Astrocyte of the spinal cord (primary cell): ENCODE measurements around the gene TCOF1.

Experiments
- DNase-seq: peaks from one replicate; pipeline ENCODE4 v3.0.0; 2011; ENCODE audit warnings: low read depth, low spot score
- H3K4me3 ChIP-seq: 2 replicates; pipeline ENCODE4 v1.5.1; 2011; ENCODE audit warnings: low read depth, mild to moderate bottlenecking, low read length, moderate library complexity
- CTCF ChIP-seq: IDR thresholded peaks from 2 replicates; pipeline ENCODE4 v1.5.1; 2012; ENCODE audit warnings: low read depth, mild to moderate bottlenecking, low read length, inconsistent platforms
- in situ Hi-C: cut with HindIII; loops from 2 replicates; pipeline ENCODE4 v1.10.0; 2017; ENCODE audit warnings: low sequenced_read_pairs

The TCOF1 gene

GRCh38 chr5:150397146-150397781 is 39.8 kb downstream of the TCOF1 start:
- TF ChIP-seq CTCF, result no peak
- H3K4me3 ChIP-seq, result no peak overlapping the region
- DNase-seq, result peak; percentile 12
- in situ Hi-C loops, result no loop called here

GRCh38 chr5:150397782-150398721 is 40.6 kb downstream of the TCOF1 start:
- DNase-seq, result no peak
- peak; percentile 14 for TF ChIP-seq CTCF
- no peak overlapping the region for H3K4me3 ChIP-seq
- in situ Hi-C loops, result no loop called here

GRCh38 chr5:150398722-150399523 is 41.4 kb downstream of the TCOF1 start:
- peak; percentile 32 for TF ChIP-seq CTCF
- no peak for DNase-seq
- in situ Hi-C loops, result no loop called here
- H3K4me3 ChIP-seq, result no peak overlapping the region

- in situ Hi-C loops, result no loop called here
- DNase-seq, result no peak
- no peak overlapping the region for H3K4me3 ChIP-seq
- TF ChIP-seq CTCF, result no peak
Observed at GRCh38 chr5:150399524-150400211, 42.2 kb downstream of the TCOF1 start.

GRCh38 chr5:150400316-150401075 is 43.0 kb downstream of the TCOF1 start:
- DNase-seq, result no peak
- H3K4me3 ChIP-seq, result no peak overlapping the region
- no peak for TF ChIP-seq CTCF
- in situ Hi-C loops, result no loop called here

- DNase-seq, result no peak
- no peak for TF ChIP-seq CTCF
- in situ Hi-C loops, result no loop called here
- H3K4me3 ChIP-seq, result no peak overlapping the region
Observed at GRCh38 chr5:150401076-150401375, 43.5 kb downstream of the TCOF1 start.
